Body of pancreas (tissue), 4 donors: Measurements from ENCODE around the gene LRP11. TPM values are rescaled to one million over a fixed set of nuclear protein-coding genes. Genes with fewer than 3 reads are reported as not detected.
"Not testable (repeated sequence)": the region's sequence is repeated elsewhere in the genome, so short reads cannot be mapped to it uniquely, and the experiment has no call there.

Source experiments
- ATAC-seq: fragments of 150-250 bp; one replicate; pipeline ENCODE4 v1.9.1; 2016
- DNase-seq, 4 donors: peaks; one replicate each; pipeline ENCODE4 v3.0.0-alpha.2; 2019
- H3K27ac ChIP-seq, 4 donors: fragments of 200-600 bp; sonication (generic); 1 replicate in 3 of 4; 2 replicates in 1 of 4; pipeline versions ENCODE4 v1.5.1 to v1.6.1; 2016 to 2019; ENCODE audit warnings: mild to moderate bottlenecking in 1 of 4, mixed read lengths in 1 of 4, moderate library complexity in 1 of 4
- H3K27me3 ChIP-seq, 2 donors: fragments of 200-600 bp; sonication (generic); one replicate each; pipeline ENCODE4 v1.6.0; 2016; ENCODE audit warnings: mild to moderate bottlenecking in 1 of 2
- H3K36me3 ChIP-seq, 2 donors: fragments of 200-600 bp; sonication (generic); replicated peaks in 1 of 2; 2 replicates each; pipeline ENCODE4 v1.5.1; 2016; ENCODE audit warnings: low read depth in 2 of 2; ENCODE audit not compliant: insufficient read depth in 1 of 2
- H3K4me1 ChIP-seq: fragments of 200-600 bp; sonication (generic); one replicate; pipeline ENCODE4 v1.6.0; 2016
- H3K4me3 ChIP-seq, 2 donors: fragments of 200-600 bp; sonication (generic); 1 replicate in 1 of 2; 2 replicates in 1 of 2; pipeline ENCODE4 v1.5.1; 2016 to 2019
- H3K9me3 ChIP-seq, 3 donors: fragments of 200-600 bp; sonication (generic); 1 replicate in 2 of 3; 2 replicates in 1 of 3; pipeline ENCODE4 v1.5.1; 2016
- CTCF ChIP-seq, 7 experiments: fragments of 450-650 bp in 4 of 7; fragments of 200-600 bp in 3 of 7; sonication (generic) in 3 of 7; IDR thresholded peaks; one replicate each; pipeline ENCODE4 v1.5.1; 2016 to 2019; ENCODE audit warnings: antibody characterized with exemption in 7 of 7
- POLR2A ChIP-seq, 3 donors: fragments of 450-650 bp; IDR thresholded peaks; one replicate each; pipeline ENCODE4 v1.6.1; 2016; ENCODE audit warnings: antibody characterized with exemption in 3 of 3, mild to moderate bottlenecking in 2 of 3
- WGBS, 2 donors: methylation state at CpG; one replicate each; pipeline ENCODE4 v1.1.5; 2017; 5-methylcytosine and 5-hydroxymethylcytosine counted together
- intact Hi-C: fragments of 100-400 bp; cut with DNase I; formaldehyde crosslinking; loops from one replicate; pipeline ENCODE4 v1.15.1; 2023
- total RNA-seq, 2 donors: library from RNA; depleted of rRNA; stranded (reverse); fragments of >200 nt; gene quantifications; one replicate each; pipeline ENCODE4 v1.1.0, GENCODE V29; 2016

Gene LRP11
- total RNA-seq, 2 donors from 2014 or later: 21.0 to 28.0 TPM

- Histone ChIP-seq H3K4me1 (peaks cover 12% of the 10 kb centered on the region), H3K27ac (peak overlapping the region in 2 of 4 donors; percentile 7 to 40), H3K9me3 (no peaks in the 10 kb centered on the region), H3K27me3 (no peaks in the 10 kb centered on the region), H3K36me3 (no peaks in the 10 kb centered on the region), H3K4me3 (no peak overlapping the region)
- TF ChIP-seq CTCF (IDR thresholded peaks at IDR 0.05) (no peak), POLR2A (IDR thresholded peaks at IDR 0.05) (no peak)
- DNase-seq (peak; percentile 40 to 70 (median 68)), ATAC-seq (peak; percentile 78)
- intact Hi-C loops: no loop called here
- WGBS, 2 donors: 14 to 44% methylated on average over 1 to 7 of the region's 7 CpGs
Measured at GRCh38 chr6:149895048-149895590, 31.0 kb upstream of the LRP11 start.

- H3K4me3 ChIP-seq, DNase-seq, H3K27ac ChIP-seq, H3K36me3 ChIP-seq, H3K9me3 ChIP-seq, H3K27me3 ChIP-seq, intact Hi-C loops, ATAC-seq: not testable (repeated sequence)
- WGBS, 2 donors: 76 to 87% methylated on average over 6 of the region's 6 CpGs
- peaks cover 12% of the 10 kb centered on the region for H3K4me1 ChIP-seq
Measured at GRCh38 chr6:149891864-149892263, 27.7 kb upstream of the LRP11 start.

GRCh38 chr6:149891259-149891658 is 27.1 kb upstream of the LRP11 start:
- intact Hi-C loops: no loop called here
- no peak for TF ChIP-seq POLR2A (IDR thresholded peaks at IDR 0.05)
- TF ChIP-seq CTCF (IDR thresholded peaks at IDR 0.05): no peak
- peaks cover 12% of the 10 kb centered on the region for H3K4me1 ChIP-seq

DNA sequence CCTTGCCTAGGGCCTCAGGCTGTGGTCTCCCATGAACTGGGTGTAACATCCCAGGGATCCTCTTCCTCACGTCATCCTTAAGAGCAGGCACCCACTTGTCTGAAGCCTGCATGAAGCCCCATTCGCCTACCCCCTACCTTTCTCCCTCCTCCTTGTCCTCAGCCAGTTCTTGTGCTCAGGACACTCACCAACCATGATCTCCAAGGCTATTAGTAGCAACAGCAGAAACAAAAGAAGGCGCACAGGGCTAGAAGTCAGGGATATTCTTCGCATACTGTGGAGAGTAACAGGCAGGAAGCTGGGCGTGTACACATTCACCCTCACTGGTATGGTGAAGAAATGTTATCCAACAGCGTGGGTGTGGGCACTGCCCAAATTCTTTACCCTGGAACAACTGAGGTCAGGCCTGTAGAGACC is 26.5 kb upstream of the LRP11 start:
- Histone ChIP-seq H3K9me3 (no peaks in the 10 kb centered on the region), H3K27me3 (no peaks in the 10 kb centered on the region), H3K4me3 (no peak overlapping the region), H3K4me1 (peaks cover 10% of the 10 kb centered on the region), H3K27ac (no peak overlapping the region), H3K36me3 (no peaks in the 10 kb centered on the region)
- TF ChIP-seq POLR2A (IDR thresholded peaks at IDR 0.05) (no peak), CTCF (IDR thresholded peaks at IDR 0.05) (no peak)
- 73 to 82% methylated on average over 6 of the region's 6 CpGs for WGBS, 2 donors
- intact Hi-C loops: no loop called here
- DNase-seq (no peak), ATAC-seq (no peak)

More at GRCh38 chr6:149891259-149891658, 27.1 kb upstream of the LRP11 start:
- DNase-seq (no peak), ATAC-seq (no peak)
- H3K9me3 ChIP-seq: no peaks in the 10 kb centered on the region
- no peak overlapping the region for H3K27ac ChIP-seq
- 80 to 82% methylated on average over 3 of the region's 3 CpGs for WGBS, 2 donors
- H3K4me3 ChIP-seq: no peak overlapping the region
- H3K27me3 ChIP-seq: no peaks in the 10 kb centered on the region
- no peaks in the 10 kb centered on the region for H3K36me3 ChIP-seq

DNA sequence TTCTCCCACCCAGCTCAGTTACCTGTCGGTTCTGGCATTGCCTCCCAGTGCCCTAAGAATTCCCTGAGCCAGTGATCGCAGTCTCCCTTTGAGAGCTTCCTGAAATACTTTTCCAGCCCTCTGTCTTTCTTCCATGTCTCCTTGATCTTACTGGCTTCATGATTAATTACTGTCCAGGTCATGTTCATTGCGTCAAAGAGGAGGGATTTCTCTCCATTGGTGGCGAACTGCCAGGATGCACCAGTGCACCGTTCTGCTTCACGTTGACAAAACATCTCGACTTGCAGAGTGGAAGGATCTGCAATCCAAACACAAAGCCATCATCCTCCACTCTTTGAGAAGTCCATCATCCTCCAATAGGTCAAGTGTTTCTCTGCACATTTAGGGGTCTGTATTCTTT is 25.2 kb upstream of the LRP11 start:
- H3K36me3 ChIP-seq: no peaks in the 10 kb centered on the region
- no peak overlapping the region for H3K4me3 ChIP-seq
- ATAC-seq (no peak), DNase-seq (no peak)
- no peaks in the 10 kb centered on the region for H3K27me3 ChIP-seq
- intact Hi-C loops: no loop called here
- no peaks in the 10 kb centered on the region for H3K4me1 ChIP-seq
- H3K9me3 ChIP-seq: no peaks in the 10 kb centered on the region
- no peak overlapping the region for H3K27ac ChIP-seq
- TF ChIP-seq CTCF (IDR thresholded peaks at IDR 0.05) (no peak), POLR2A (IDR thresholded peaks at IDR 0.05) (no peak)
- WGBS, 2 donors: 68 to 79% methylated on average over 7 of the region's 7 CpGs
